ENCODE measurements around the gene CDH26.

DNA sequence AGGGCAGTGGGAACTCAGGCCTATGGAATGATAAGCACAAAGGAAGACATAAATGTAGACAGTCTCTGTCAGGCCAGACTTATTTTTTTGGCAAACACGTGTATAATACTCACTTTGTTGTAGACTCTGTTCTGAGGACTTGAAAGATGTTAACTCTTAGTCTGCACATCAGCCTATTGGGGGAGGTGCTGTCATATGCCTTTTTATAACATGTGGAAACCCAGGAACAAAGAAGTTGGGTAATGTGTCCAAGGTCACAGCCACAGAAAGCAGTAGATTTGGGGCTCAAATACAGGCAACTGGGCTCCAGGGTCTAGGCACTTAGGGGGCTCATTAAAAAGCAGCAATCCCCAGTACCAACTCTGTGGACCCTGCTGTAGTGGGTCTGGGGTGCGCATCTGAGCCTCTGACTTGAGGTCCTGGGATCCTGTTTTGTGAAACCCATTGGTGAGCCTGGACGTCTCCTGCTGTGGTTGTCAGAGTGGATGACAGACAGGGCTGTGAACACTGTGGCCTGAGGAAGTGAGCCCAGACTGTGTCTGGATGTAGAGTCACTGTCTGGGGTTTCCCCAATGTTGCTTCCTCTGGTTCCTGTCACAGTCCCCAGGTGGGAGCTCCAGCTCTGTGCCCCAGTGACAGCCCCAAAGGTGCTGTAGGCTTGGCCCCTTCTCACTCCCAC, 50.0 kb downstream of the CDH26 start:
- TF ChIP-seq, protein P1, sequence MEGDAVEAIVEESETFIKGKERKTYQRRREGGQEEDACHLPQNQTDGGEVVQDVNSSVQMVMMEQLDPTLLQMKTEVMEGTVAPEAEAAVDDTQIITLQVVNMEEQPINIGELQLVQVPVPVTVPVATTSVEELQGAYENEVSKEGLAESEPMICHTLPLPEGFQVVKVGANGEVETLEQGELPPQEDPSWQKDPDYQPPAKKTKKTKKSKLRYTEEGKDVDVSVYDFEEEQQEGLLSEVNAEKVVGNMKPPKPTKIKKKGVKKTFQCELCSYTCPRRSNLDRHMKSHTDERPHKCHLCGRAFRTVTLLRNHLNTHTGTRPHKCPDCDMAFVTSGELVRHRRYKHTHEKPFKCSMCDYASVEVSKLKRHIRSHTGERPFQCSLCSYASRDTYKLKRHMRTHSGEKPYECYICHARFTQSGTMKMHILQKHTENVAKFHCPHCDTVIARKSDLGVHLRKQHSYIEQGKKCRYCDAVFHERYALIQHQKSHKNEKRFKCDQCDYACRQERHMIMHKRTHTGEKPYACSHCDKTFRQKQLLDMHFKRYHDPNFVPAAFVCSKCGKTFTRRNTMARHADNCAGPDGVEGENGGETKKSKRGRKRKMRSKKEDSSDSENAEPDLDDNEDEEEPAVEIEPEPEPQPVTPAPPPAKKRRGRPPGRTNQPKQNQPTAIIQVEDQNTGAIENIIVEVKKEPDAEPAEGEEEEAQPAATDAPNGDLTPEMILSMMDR (IDR thresholded peaks at IDR 0.05), result no peak
- TF ChIP-seq EZH2 (IDR thresholded peaks at IDR 0.05; ENCODE audit: borderline replicate concordance, insufficient read depth, low read depth, low read length, poor library complexity, severe bottlenecking), result no peak

All from B cell (primary cell).